Neural crest cell (in vitro differentiated cells): ENCODE results near the gene PEF1. TPM values are rescaled to one million over a fixed set of nuclear protein-coding genes. Genes with fewer than 3 reads are reported as not detected.

Source experiments
- DNase-seq: peaks from one replicate; pipeline ENCODE4 v3.0.0; 2021; ENCODE audit warnings: low read depth, mixed read lengths, low spot score
- H3K27ac Mint-ChIP-seq: one replicate; pipeline ENCODE4 v1.8.0; 2021; ENCODE audit warnings: mild to moderate bottlenecking, mixed read lengths; ENCODE audit not compliant: unreplicated experiment
- H3K27me3 Mint-ChIP-seq: 2 replicates; pipeline ENCODE4 v1.8.0; 2021; ENCODE audit warnings: low read depth, mild to moderate bottlenecking, mixed read lengths
- H3K36me3 Mint-ChIP-seq: 2 replicates; pipeline ENCODE4 v1.8.0; 2021; ENCODE audit warnings: low read depth, mild to moderate bottlenecking, mixed read lengths
- H3K4me1 Mint-ChIP-seq: 2 replicates; pipeline ENCODE4 v1.8.0; 2021; ENCODE audit warnings: mixed read lengths
- H3K4me3 Mint-ChIP-seq: one replicate; pipeline ENCODE4 v1.8.0; 2021; ENCODE audit warnings: mild to moderate bottlenecking, mixed read lengths
- H3K9me3 Mint-ChIP-seq: 2 replicates; pipeline ENCODE4 v1.8.0; 2021; ENCODE audit warnings: mixed read lengths
- CTCF ChIP-seq: fragments of 200-600 bp; sonication (generic); conservative IDR thresholded peaks from 2 replicates; pipeline ENCODE4 v1.5.0; 2021; ENCODE audit warnings: antibody characterized with exemption, mild to moderate bottlenecking
- total RNA-seq: library from RNA; stranded (reverse); gene quantifications from 2 replicates; pipeline ENCODE4 v1.2.1, GENCODE V29; 2021

The PEF1 gene
- total RNA-seq, 1 donor from 2014 or later, result 52.4 TPM

- H3K27ac Mint-ChIP-seq, result no peak overlapping the region
- no peaks in the 10 kb centered on the region for H3K9me3 Mint-ChIP-seq
- TF ChIP-seq CTCF, result no peak
- no peak for DNase-seq
- no peaks in the 10 kb centered on the region for H3K36me3 Mint-ChIP-seq
- H3K4me1 Mint-ChIP-seq, result no peaks in the 10 kb centered on the region
- H3K27me3 Mint-ChIP-seq, result peaks cover 11% of the 10 kb centered on the region
- no peak overlapping the region for H3K4me3 Mint-ChIP-seq
Observed at GRCh38 chr1:31654474-31654776, 9.7 kb upstream of the PEF1 start.

- no peak for TF ChIP-seq CTCF
Observed at GRCh38 chr1:31653717-31654473, 9.2 kb upstream of the PEF1 start.

GRCh38 chr1:31652891-31653499, 8.3 kb upstream of the PEF1 start:
- no peak for DNase-seq
- Mint-ChIP-seq H3K27ac (no peak overlapping the region), H3K27me3 (peaks cover 11% of the 10 kb centered on the region), H3K36me3 (no peaks in the 10 kb centered on the region), H3K4me1 (no peaks in the 10 kb centered on the region), H3K9me3 (no peaks in the 10 kb centered on the region), H3K4me3 (no peak overlapping the region)
- TF ChIP-seq CTCF, result no peak

More at GRCh38 chr1:31653717-31654473, 9.2 kb upstream of the PEF1 start:
- H3K36me3 Mint-ChIP-seq, result no peaks in the 10 kb centered on the region
- H3K9me3 Mint-ChIP-seq, result no peaks in the 10 kb centered on the region
- no peaks in the 10 kb centered on the region for H3K4me1 Mint-ChIP-seq
- peaks cover 11% of the 10 kb centered on the region for H3K27me3 Mint-ChIP-seq
- no peak for DNase-seq
- H3K4me3 Mint-ChIP-seq, result no peak overlapping the region
- H3K27ac Mint-ChIP-seq, result no peak overlapping the region

- no peak overlapping the region for H3K4me3 Mint-ChIP-seq
- no peak overlapping the region for H3K27ac Mint-ChIP-seq
- peaks cover 11% of the 10 kb centered on the region for H3K27me3 Mint-ChIP-seq
- H3K9me3 Mint-ChIP-seq, result no peaks in the 10 kb centered on the region
- H3K4me1 Mint-ChIP-seq, result peaks cover 3% of the 10 kb centered on the region
- no peak for DNase-seq
- H3K36me3 Mint-ChIP-seq, result no peaks in the 10 kb centered on the region
- no peak for TF ChIP-seq CTCF
Observed at GRCh38 chr1:31651766-31652165, 7.1 kb upstream of the PEF1 start.

GRCh38 chr1:31651089-31651420, 6.4 kb upstream of the PEF1 start:
- no peaks in the 10 kb centered on the region for H3K9me3 Mint-ChIP-seq
- peaks cover 8% of the 10 kb centered on the region for H3K4me1 Mint-ChIP-seq
- peaks cover 11% of the 10 kb centered on the region for H3K27me3 Mint-ChIP-seq
- TF ChIP-seq CTCF, result no peak
- H3K27ac Mint-ChIP-seq, result no peak overlapping the region
- no peaks in the 10 kb centered on the region for H3K36me3 Mint-ChIP-seq
- H3K4me3 Mint-ChIP-seq, result no peak overlapping the region
- DNase-seq, result no peak
